Sigmoid colon (tissue), 7 donors: ENCODE results near the gene WHRN. TPM values are rescaled to one million over a fixed set of nuclear protein-coding genes. Genes with fewer than 3 reads are reported as not detected.

Experiments
- DNase-seq: peaks from one replicate; pipeline ENCODE4 v3.0.0-alpha.2; 2019
- H3K27ac ChIP-seq, 4 donors: fragments of 200-600 bp; sonication (generic); one replicate each; pipeline ENCODE4 v1.5.1; 2016 to 2019; ENCODE audit warnings: mild to moderate bottlenecking in 1 of 4
- H3K27me3 ChIP-seq, 3 donors: fragments of 200-600 bp; sonication (generic); one replicate each; pipeline ENCODE4 v1.5.1; 2019; ENCODE audit warnings: mild to moderate bottlenecking in 1 of 3
- H3K36me3 ChIP-seq, 4 donors: fragments of 200-600 bp; sonication (generic); one replicate each; pipeline ENCODE4 v1.5.1; 2016 to 2019
- H3K4me1 ChIP-seq, 4 donors: fragments of 200-600 bp; sonication (generic); one replicate each; pipeline ENCODE4 v1.5.1; 2017 to 2019
- H3K4me3 ChIP-seq, 4 donors: fragments of 200-600 bp; sonication (generic); one replicate each; pipeline ENCODE4 v1.5.1; 2017 to 2019; ENCODE audit warnings: mild to moderate bottlenecking in 2 of 4, moderate library complexity in 1 of 4
- H3K9me3 ChIP-seq, 4 donors: fragments of 200-600 bp in 3 of 4; sonication (generic) in 3 of 4; one replicate each; pipeline versions ENCODE4 v1.5.1 to v1.6.1; 2013 to 2019
- CTCF ChIP-seq, 4 experiments: fragments of 450-650 bp in 3 of 4; fragments of 200-600 bp in 1 of 4; IDR thresholded peaks; one replicate each; pipeline ENCODE4 v1.5.1; 2016 to 2019; ENCODE audit warnings: antibody characterized with exemption in 4 of 4, mild to moderate bottlenecking in 3 of 4, moderate library complexity in 2 of 4
- EP300 ChIP-seq, 4 donors: sonication (generic); formaldehyde crosslinking; IDR thresholded peaks; one replicate each; pipeline ENCODE4 v1.6.1; 2017; ENCODE audit warnings: antibody characterized with exemption in 4 of 4
- POLR2A ChIP-seq, 2 donors: fragments of 450-650 bp; IDR thresholded peaks; one replicate each; pipeline ENCODE4 v1.6.1; 2016; ENCODE audit warnings: antibody characterized with exemption in 2 of 2, mild to moderate bottlenecking in 2 of 2, moderate library complexity in 2 of 2
- POLR2AphosphoS5 ChIP-seq, 4 donors: sonication (generic); formaldehyde crosslinking; IDR thresholded peaks; one replicate each; pipeline ENCODE4 v1.6.1; 2017; ENCODE audit warnings: antibody characterized with exemption in 4 of 4
- WGBS, 2 donors: extraction: QIAGEN DNeasy Blood & Tissue Kit; methylation state at CpG; one replicate each; pipeline ENCODE4 v1.1.7; 2013; 5-methylcytosine and 5-hydroxymethylcytosine counted together
- intact Hi-C: fragments of 100-400 bp; cut with DNase I; formaldehyde crosslinking; loops from one replicate; pipeline ENCODE4 v1.15.1; 2023
- polyA plus RNA-seq, 3 donors: library from polyadenylated mRNA; stranded (reverse); fragments of 200-250 nt; gene quantifications; one replicate each; pipeline ENCODE4 v1.2.3, GENCODE V29; 2013
- total RNA-seq, 4 donors: library from RNA; depleted of rRNA; stranded (reverse); fragments of >200 nt; gene quantifications; one replicate each; pipeline ENCODE4 v1.1.0, GENCODE V29; 2016
- donor health status: healthy with polysubstance abuse.
- donor health status: Bipolar disorder and iron deficiency.
- donor health status: healthy.

The WHRN gene
- total and polyA plus RNA-seq, 7 donors, result 0.60 to 7.8 (median 5.4) TPM

- H3K27ac ChIP-seq, result no peak overlapping the region
- no peaks in the 10 kb centered on the region for H3K27me3 ChIP-seq
- peaks cover 0 to 5% (median 0%) of the 10 kb centered on the region in 4 donors for H3K4me1 ChIP-seq
- no peaks in the 10 kb centered on the region for H3K9me3 ChIP-seq
- no peak overlapping the region for H3K4me3 ChIP-seq
- TF ChIP-seq EP300 (IDR thresholded peaks at IDR 0.05) (no peak), POLR2A (IDR thresholded peaks at IDR 0.05) (no peak), POLR2AphosphoS5 (IDR thresholded peaks at IDR 0.05) (no peak), CTCF (IDR thresholded peaks at IDR 0.05) (no peak)
- no peak for DNase-seq
- 91% methylated on average over 5 of the region's 5 CpGs for WGBS, 2 donors
- H3K36me3 ChIP-seq, result peaks cover 0 to 22% (median 7%) of the 10 kb centered on the region in 4 donors
- intact Hi-C loops, result loop anchor here (5.0 kb wide), 1 partner anchor 604 kb away; no protein-coding TSS in a partner anchor
Measured at GRCh38 chr9:114407889-114408288, 97.4 kb downstream of the WHRN start.

DNA sequence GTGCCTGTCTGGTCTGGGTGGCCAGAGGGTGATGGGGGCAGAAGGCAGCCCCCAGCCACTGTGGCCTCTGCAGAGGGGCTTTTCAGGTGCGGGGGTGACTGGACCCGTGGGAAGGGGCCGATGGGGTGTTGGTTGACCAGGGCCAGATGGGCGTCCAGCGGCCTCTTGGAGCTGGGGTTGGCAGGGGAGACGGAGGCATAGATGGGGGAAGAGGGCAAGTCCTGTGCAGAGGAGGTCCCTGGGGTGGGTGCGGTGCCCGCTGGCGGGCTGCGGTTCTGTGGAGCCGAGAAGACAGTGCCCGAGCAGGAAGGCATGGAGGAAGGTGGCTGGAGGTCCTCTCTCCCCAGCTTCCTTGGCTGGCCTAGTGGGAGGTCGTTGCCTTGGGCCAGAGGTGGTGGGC lies 98.8 kb downstream of the WHRN start:
- no peaks in the 10 kb centered on the region for H3K9me3 ChIP-seq
- intact Hi-C loops, result loop anchor here (5.0 kb wide), 1 partner anchor 606 kb away; no protein-coding TSS in a partner anchor

DNA sequence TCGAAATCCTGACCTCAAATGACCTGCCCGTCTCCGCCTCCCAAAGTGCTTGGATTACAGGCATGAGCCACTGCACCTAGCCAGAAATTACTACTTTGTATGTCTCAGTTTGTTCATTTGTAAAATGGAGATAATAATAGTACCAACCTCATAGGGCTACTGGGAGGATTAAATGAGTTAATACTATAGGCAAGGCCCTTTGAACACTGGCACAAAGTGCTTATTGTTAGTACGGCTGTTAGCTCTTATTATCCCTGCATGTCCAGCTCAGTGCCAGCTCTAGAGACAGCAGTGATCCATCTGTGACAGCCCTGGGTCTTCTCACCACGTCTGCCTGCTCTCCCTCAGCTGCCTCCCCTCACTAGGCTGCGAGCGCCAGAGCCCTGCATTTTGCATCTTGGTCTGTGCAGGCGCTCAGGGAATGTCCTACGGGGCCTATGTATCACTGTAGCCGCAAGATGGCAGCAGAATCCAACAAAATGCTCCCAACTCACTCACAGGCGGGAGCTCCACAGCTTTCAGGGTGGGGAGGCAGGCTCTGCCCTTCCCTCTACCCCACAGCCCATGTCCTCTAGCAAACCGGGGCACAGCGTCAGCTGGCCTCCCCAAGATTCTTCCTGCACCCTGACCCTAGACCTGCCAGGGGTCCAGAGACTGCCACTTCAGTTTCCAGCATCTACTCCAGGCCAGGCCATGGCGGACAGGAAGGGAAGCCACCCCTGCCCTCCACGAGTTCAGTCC lies 99.8 kb downstream of the WHRN start:
- peaks cover 0 to 30% (median 8%) of the 10 kb centered on the region in 4 donors for H3K36me3 ChIP-seq
- H3K4me1 ChIP-seq, result peaks cover 0 to 5% (median 0%) of the 10 kb centered on the region in 4 donors
- H3K27me3 ChIP-seq, result no peaks in the 10 kb centered on the region
- intact Hi-C loops, result loop anchor here (1.0 to 5.0 kb wide), 2 partner anchors 248 to 607 kb away; no protein-coding TSS in a partner anchor
- peak; percentile 87 for DNase-seq
- H3K9me3 ChIP-seq, result no peaks in the 10 kb centered on the region
- H3K4me3 ChIP-seq, result no peak overlapping the region
- TF ChIP-seq CTCF (IDR thresholded peaks at IDR 0.05) (peak; percentile 56 to 78 (median 72)), EP300 (IDR thresholded peaks at IDR 0.05) (no peak), POLR2A (IDR thresholded peaks at IDR 0.05) (no peak), POLR2AphosphoS5 (IDR thresholded peaks at IDR 0.05) (no peak)
- no peak overlapping the region for H3K27ac ChIP-seq
- 20 to 33% methylated on average over 15 of the region's 15 CpGs for WGBS, 2 donors

More for the DNA sequence above, 98.8 kb downstream of the WHRN start:
- peaks cover 0 to 30% (median 8%) of the 10 kb centered on the region in 4 donors for H3K36me3 ChIP-seq
- 91 to 93% methylated on average over 13 of the region's 13 CpGs for WGBS, 2 donors
- no peak overlapping the region for H3K27ac ChIP-seq
- no peak for TF ChIP-seq CTCF (IDR thresholded peaks at IDR 0.05)
- TF ChIP-seq POLR2A (IDR thresholded peaks at IDR 0.05), result no peak
- TF ChIP-seq EP300 (IDR thresholded peaks at IDR 0.05), result no peak
- TF ChIP-seq POLR2AphosphoS5 (IDR thresholded peaks at IDR 0.05), result no peak
- peaks cover 0 to 5% (median 0%) of the 10 kb centered on the region in 4 donors for H3K4me1 ChIP-seq
- DNase-seq, result no peak
- H3K27me3 ChIP-seq, result no peaks in the 10 kb centered on the region
- H3K4me3 ChIP-seq, result no peak overlapping the region

DNA sequence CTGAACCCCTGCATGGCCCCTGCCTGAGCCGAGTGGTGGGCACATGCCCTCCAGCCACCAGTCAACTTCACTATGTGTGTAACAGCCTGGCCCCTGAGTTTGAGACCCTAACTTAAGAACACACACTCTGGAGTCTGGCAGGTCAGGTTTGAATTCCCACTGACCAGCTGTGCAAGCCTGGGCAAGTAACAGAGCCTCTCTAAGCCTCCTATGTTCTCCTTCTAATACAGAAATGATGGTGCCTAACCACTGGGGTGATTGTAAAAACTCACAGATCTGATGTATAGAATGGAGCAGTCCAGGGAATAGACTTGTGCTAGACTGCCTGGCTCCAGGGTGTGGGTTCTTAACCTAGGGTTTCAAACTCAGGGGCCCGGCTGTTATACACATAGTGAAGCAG lies 100.7 kb downstream of the WHRN start:
- H3K36me3 ChIP-seq, result peaks cover 0 to 30% (median 8%) of the 10 kb centered on the region in 4 donors
- intact Hi-C loops, result loop anchor here (5.0 kb wide), 1 partner anchor 1113 kb away; no protein-coding TSS in a partner anchor
- no peaks in the 10 kb centered on the region for H3K9me3 ChIP-seq
- H3K27ac ChIP-seq, result no peak overlapping the region
- WGBS, 2 donors, result 89 to 96% methylated on average over 2 of the region's 2 CpGs
- no peak overlapping the region for H3K4me3 ChIP-seq
- DNase-seq, result no peak
- no peak for TF ChIP-seq CTCF (IDR thresholded peaks at IDR 0.05)
- TF ChIP-seq EP300 (IDR thresholded peaks at IDR 0.05), result no peak
- TF ChIP-seq POLR2A (IDR thresholded peaks at IDR 0.05), result no peak
- no peak for TF ChIP-seq POLR2AphosphoS5 (IDR thresholded peaks at IDR 0.05)
- no peaks in the 10 kb centered on the region for H3K27me3 ChIP-seq
- H3K4me1 ChIP-seq, result peaks cover 0 to 5% (median 0%) of the 10 kb centered on the region in 4 donors
